Peyer's patch (tissue), 4 donors: ENCODE data around the gene ADH5. TPM values are rescaled to one million over a fixed set of nuclear protein-coding genes. Genes with fewer than 3 reads are reported as not detected.
"Not testable (repeated sequence)": the region's sequence is repeated elsewhere in the genome, so short reads cannot be mapped to it uniquely, and the experiment has no call there.

Source experiments
- DNase-seq, 3 donors: peaks; one replicate each; pipeline ENCODE4 v3.0.0-alpha.2; 2017 to 2019
- H3K27ac ChIP-seq, 4 donors: fragments of 200-600 bp; sonication (generic); one replicate each; pipeline ENCODE4 v1.5.1; 2016 to 2019
- H3K27me3 ChIP-seq, 2 donors: fragments of 200-600 bp; sonication (generic); one replicate each; pipeline ENCODE4 v1.5.1; 2019
- H3K36me3 ChIP-seq, 3 donors: fragments of 200-600 bp; sonication (generic); one replicate each; pipeline ENCODE4 v1.5.1; 2016 to 2019
- H3K4me1 ChIP-seq, 4 donors: fragments of 200-600 bp; sonication (generic); one replicate each; pipeline ENCODE4 v1.5.1; 2016 to 2019
- H3K4me3 ChIP-seq, 4 donors: fragments of 200-600 bp; sonication (generic); 1 replicate in 3 of 4; 2 replicates in 1 of 4; pipeline ENCODE4 v1.5.1; 2016 to 2019; ENCODE audit warnings: mild to moderate bottlenecking in 1 of 4
- H3K9me3 ChIP-seq, 4 donors: fragments of 200-600 bp; sonication (generic); one replicate each; pipeline ENCODE4 v1.5.1; 2016 to 2019; ENCODE audit warnings: mild to moderate bottlenecking in 1 of 4
- POLR2A ChIP-seq, 2 donors: fragments of 450-650 bp; IDR thresholded peaks; one replicate each; pipeline ENCODE4 v1.5.1; 2017; ENCODE audit warnings: antibody characterized with exemption in 2 of 2, mild to moderate bottlenecking in 2 of 2, moderate library complexity in 2 of 2
- total RNA-seq, 4 donors: library from RNA; depleted of rRNA; stranded (reverse); fragments of >200 nt; gene quantifications; one replicate each; pipeline ENCODE4 v1.1.0, GENCODE V29; 2016
- TF ChIP-seq, protein P1 (sequence below), 6 experiments: fragments of 450-650 bp in 4 of 6; fragments of 200-600 bp in 2 of 6; sonication (generic) in 1 of 6; IDR thresholded peaks; one replicate each; pipeline ENCODE4 v1.5.1; 2017 to 2019; ENCODE audit warnings: antibody characterized with exemption in 6 of 6, mild to moderate bottlenecking in 3 of 6, moderate library complexity in 1 of 6

The ADH5 gene
- total RNA-seq, 4 donors from 2014 or later, result 61.1 to 80.3 (median 73.5) TPM

DNA sequence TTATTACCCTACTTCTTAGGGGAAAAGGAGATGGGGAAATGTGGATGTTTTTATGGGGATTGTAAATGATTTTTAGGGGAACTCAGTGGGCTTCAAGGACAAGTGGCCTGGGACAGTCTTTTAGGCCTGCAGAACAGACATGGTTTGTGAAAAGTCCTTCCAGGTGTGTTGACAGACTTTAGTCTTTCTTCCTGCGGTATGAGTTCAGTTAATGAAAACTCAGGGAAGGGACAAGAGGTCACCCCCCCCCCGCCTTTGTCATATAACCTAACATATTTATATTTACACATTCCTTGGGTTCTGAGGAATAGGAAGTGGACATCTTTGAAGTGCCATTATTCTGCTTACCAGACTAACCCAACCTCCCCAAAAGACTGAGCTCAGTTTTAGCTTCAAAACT, 61.3 kb downstream of the ADH5 start:
- TF ChIP-seq, protein P1, sequence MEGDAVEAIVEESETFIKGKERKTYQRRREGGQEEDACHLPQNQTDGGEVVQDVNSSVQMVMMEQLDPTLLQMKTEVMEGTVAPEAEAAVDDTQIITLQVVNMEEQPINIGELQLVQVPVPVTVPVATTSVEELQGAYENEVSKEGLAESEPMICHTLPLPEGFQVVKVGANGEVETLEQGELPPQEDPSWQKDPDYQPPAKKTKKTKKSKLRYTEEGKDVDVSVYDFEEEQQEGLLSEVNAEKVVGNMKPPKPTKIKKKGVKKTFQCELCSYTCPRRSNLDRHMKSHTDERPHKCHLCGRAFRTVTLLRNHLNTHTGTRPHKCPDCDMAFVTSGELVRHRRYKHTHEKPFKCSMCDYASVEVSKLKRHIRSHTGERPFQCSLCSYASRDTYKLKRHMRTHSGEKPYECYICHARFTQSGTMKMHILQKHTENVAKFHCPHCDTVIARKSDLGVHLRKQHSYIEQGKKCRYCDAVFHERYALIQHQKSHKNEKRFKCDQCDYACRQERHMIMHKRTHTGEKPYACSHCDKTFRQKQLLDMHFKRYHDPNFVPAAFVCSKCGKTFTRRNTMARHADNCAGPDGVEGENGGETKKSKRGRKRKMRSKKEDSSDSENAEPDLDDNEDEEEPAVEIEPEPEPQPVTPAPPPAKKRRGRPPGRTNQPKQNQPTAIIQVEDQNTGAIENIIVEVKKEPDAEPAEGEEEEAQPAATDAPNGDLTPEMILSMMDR (IDR thresholded peaks at IDR 0.05), result no peak
- TF ChIP-seq POLR2A (IDR thresholded peaks at IDR 0.05), result no peak
- Histone ChIP-seq H3K27ac (no peak overlapping the region), H3K4me3 (no peak overlapping the region), H3K27me3 (no peaks in the 10 kb centered on the region), H3K36me3 (no peaks in the 10 kb centered on the region), H3K4me1 (peaks cover 0 to 32% (median 2%) of the 10 kb centered on the region in 4 donors), H3K9me3 (no peaks in the 10 kb centered on the region)
- no peak for DNase-seq

GRCh38 chr4:99025506-99025905, 63.1 kb downstream of the ADH5 start:
- Histone ChIP-seq H3K27ac (no peak overlapping the region), H3K27me3 (no peaks in the 10 kb centered on the region), H3K4me1 (peaks cover 0 to 32% (median 2%) of the 10 kb centered on the region in 4 donors), H3K36me3 (no peaks in the 10 kb centered on the region), H3K4me3 (no peak overlapping the region), H3K9me3 (peaks cover 0 to 6% (median 0%) of the 10 kb centered on the region in 4 donors)
- TF ChIP-seq, protein P1 (IDR thresholded peaks at IDR 0.05), result no peak
- TF ChIP-seq POLR2A (IDR thresholded peaks at IDR 0.05), result no peak
- DNase-seq, result no peak

DNA sequence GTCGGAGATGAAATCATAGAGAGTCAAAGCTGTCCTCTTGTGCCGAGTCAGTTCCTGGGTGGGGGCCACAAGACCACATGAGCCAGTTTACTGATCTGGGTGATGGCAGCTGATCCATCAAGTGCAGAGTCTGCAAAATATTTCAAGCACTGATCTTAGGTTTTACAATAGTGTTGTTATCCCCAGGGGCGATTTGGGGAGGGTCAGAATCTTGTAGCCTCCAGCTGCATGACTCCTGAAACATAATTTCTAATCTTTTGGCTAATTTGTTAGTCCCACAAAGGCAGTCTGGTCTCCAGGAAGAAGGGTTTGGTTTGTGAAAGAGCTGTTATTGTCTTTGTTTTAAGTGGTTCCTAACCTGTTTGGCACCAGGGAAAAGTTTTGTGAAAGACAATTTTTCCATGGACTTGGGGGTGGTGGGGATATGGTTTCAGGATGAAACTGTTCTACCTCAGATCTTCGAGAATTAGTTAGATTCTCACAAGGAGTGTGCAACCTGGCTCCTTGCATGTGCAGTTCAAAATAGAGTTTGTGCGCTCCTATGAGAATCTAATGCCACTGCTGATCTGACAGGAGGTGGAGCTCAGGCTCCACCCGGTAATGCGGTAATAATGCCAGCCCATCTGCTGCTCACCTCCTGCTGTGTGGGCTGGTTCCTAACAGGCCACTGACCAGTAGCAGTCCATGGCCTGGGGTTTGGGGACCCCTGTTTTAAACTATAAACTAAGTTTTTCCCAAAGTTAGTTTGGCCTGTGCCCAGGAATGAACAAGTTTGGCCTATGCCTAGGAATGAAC, 63.9 kb downstream of the ADH5 start:
- peaks cover 0 to 6% (median 0%) of the 10 kb centered on the region in 4 donors for H3K9me3 ChIP-seq
- TF ChIP-seq, protein P1 (IDR thresholded peaks at IDR 0.05), result peak in 3 of 6 experiments; percentile 30 to 47 (median 31)
- TF ChIP-seq POLR2A (IDR thresholded peaks at IDR 0.05), result no peak
- H3K36me3 ChIP-seq, result no peaks in the 10 kb centered on the region
- H3K27ac ChIP-seq, result no peak overlapping the region
- H3K27me3 ChIP-seq, result no peaks in the 10 kb centered on the region
- peak in 2 of 3 donors; percentile 58 to 60 for DNase-seq
- H3K4me3 ChIP-seq, result no peak overlapping the region
- H3K4me1 ChIP-seq, result peaks cover 0 to 32% (median 2%) of the 10 kb centered on the region in 4 donors

- H3K27me3 ChIP-seq, H3K36me3 ChIP-seq, H3K4me3 ChIP-seq, H3K9me3 ChIP-seq: not testable (repeated sequence)
- peak in 1 of 3 donors; percentile 56 for DNase-seq
- peaks cover 0 to 28% (median 2%) of the 10 kb centered on the region in 4 donors for H3K4me1 ChIP-seq
- H3K27ac ChIP-seq, result peak overlapping the region in 1 of 4 donors; percentile 6
These were observed 64.8 kb downstream of the ADH5 start for GRCh38 chr4:99023800-99024251.

DNA sequence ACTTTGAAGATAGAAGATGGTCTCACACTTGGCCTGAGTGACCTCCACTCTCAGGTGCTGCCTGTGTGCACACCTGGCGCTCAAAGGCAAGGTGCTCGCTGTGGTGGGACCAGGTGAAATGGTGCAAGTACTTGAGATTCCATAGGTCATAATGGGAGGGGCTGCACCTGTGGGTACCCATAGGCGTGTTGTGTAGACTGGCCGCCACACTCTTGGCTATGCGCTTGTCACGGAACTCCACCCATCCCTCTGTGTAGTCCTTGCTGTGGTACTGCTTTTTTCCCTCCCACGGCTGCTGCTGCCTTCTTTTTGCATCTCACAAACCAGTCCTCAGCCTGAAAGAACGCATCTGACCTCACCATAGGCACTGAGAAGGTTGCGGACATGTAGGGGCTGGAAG, 66.0 kb downstream of the ADH5 start:
- peaks cover 0 to 6% (median 0%) of the 10 kb centered on the region in 4 donors for H3K9me3 ChIP-seq
- H3K4me1 ChIP-seq, result peaks cover 0 to 18% (median 2%) of the 10 kb centered on the region in 4 donors
- no peak overlapping the region for H3K4me3 ChIP-seq
- no peaks in the 10 kb centered on the region for H3K27me3 ChIP-seq
- H3K27ac ChIP-seq, result no peak overlapping the region
- TF ChIP-seq POLR2A (IDR thresholded peaks at IDR 0.05), result no peak
- TF ChIP-seq, protein P1 (IDR thresholded peaks at IDR 0.05), result no peak
- no peaks in the 10 kb centered on the region for H3K36me3 ChIP-seq
- DNase-seq, result no peak

- TF ChIP-seq POLR2A (IDR thresholded peaks at IDR 0.05), result no peak
- TF ChIP-seq, protein P1 (IDR thresholded peaks at IDR 0.05), result no peak
These were observed 67.2 kb downstream of the ADH5 start for GRCh38 chr4:99021386-99021785.

More at GRCh38 chr4:99021386-99021785, 67.2 kb downstream of the ADH5 start:
- Histone ChIP-seq H3K36me3 (no peaks in the 10 kb centered on the region), H3K27ac (no peak overlapping the region), H3K27me3 (no peaks in the 10 kb centered on the region), H3K9me3 (peaks cover 0 to 6% (median 0%) of the 10 kb centered on the region in 4 donors), H3K4me1 (peaks cover 0 to 15% (median 2%) of the 10 kb centered on the region in 4 donors), H3K4me3 (no peak overlapping the region)
- DNase-seq, result no peak
